ENCODE data around the gene PLEKHA7.

DNA sequence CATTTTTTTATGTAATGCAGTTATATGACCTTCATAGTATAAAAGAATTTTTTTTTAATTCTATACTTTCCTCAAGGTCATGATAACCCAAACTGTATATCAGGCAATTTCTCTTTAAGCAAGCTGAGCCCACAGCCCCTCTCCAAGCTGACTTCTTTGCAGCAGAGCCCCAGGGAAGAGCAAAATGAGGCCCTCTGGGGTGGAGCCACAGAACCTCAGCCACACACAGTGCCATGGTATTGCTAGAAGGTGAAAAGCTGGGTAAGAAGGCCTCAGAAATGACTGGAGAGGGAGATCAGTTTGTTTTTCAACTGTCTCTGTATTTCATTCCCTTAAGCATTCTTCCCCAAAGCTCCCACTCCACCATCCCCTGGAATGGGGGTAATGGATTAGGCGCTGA is 108.8 kb downstream of the PLEKHA7 start:
- TF ChIP-seq, protein P1, sequence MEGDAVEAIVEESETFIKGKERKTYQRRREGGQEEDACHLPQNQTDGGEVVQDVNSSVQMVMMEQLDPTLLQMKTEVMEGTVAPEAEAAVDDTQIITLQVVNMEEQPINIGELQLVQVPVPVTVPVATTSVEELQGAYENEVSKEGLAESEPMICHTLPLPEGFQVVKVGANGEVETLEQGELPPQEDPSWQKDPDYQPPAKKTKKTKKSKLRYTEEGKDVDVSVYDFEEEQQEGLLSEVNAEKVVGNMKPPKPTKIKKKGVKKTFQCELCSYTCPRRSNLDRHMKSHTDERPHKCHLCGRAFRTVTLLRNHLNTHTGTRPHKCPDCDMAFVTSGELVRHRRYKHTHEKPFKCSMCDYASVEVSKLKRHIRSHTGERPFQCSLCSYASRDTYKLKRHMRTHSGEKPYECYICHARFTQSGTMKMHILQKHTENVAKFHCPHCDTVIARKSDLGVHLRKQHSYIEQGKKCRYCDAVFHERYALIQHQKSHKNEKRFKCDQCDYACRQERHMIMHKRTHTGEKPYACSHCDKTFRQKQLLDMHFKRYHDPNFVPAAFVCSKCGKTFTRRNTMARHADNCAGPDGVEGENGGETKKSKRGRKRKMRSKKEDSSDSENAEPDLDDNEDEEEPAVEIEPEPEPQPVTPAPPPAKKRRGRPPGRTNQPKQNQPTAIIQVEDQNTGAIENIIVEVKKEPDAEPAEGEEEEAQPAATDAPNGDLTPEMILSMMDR (conservative IDR thresholded peaks at IDR 0.05; ENCODE audit: low read length) = no peak
- TF ChIP-seq EZH2phosphoT487 (IDR thresholded peaks at IDR 0.05; ENCODE audit: borderline replicate concordance, low read depth, low read length) = no peak
